HEK293T (cell line): ENCODE data around the gene LAMA5.

Source experiments
- HDGF ChIP-seq: fragments of 450-650 bp; IDR thresholded peaks from 2 replicates; pipeline ENCODE4 v1.6.1; 2017; ENCODE audit warnings: antibody characterized with exemption, borderline replicate concordance
- NFRKB ChIP-seq: fragments of 450-650 bp; IDR thresholded peaks from 2 replicates; pipeline ENCODE4 v1.6.1; 2016; ENCODE audit warnings: mild to moderate bottlenecking, moderate library complexity
- SP1 ChIP-seq: fragments of 450-650 bp; IDR thresholded peaks from 2 replicates; pipeline ENCODE4 v1.6.1; 2017

- no peak for TF ChIP-seq HDGF
- no peak for TF ChIP-seq NFRKB
- no peak for TF ChIP-seq SP1
Measured at GRCh38 chr20:62342910-62343309, 24.2 kb downstream of the LAMA5 start.
